Ovary (tissue), 9 donors: ENCODE data around the gene MAPT. TPM values are rescaled to one million over a fixed set of nuclear protein-coding genes. Genes with fewer than 3 reads are reported as not detected.

Source experiments
- DNase-seq, 5 donors: peaks; one replicate each; pipeline ENCODE4 v3.0.0-alpha.2; 2019 to 2020
- H3K27ac ChIP-seq, 2 donors: fragments of 200-600 bp; one replicate each; pipeline versions ENCODE4 v1.5.1 to v1.8.0; 2019 to 2022
- H3K27me3 ChIP-seq: fragments of 200-600 bp; one replicate; pipeline ENCODE4 v1.8.0; 2022
- H3K36me3 ChIP-seq: fragments of 200-600 bp; sonication (generic); one replicate; pipeline ENCODE4 v1.5.1; 2019
- H3K4me1 ChIP-seq: one replicate; pipeline ENCODE4 v1.8.1; 2013; ENCODE audit warnings: mild to moderate bottlenecking, moderate library complexity; ENCODE audit not compliant: insufficient read depth
- H3K4me3 ChIP-seq: fragments of 200-600 bp; sonication (generic); one replicate; pipeline ENCODE4 v1.5.1; 2017
- H3K9me3 ChIP-seq, 2 donors: fragments of 200-600 bp in 1 of 2; sonication (generic) in 1 of 2; one replicate each; pipeline versions ENCODE4 v1.5.1 to v1.8.1; 2013 to 2019; ENCODE audit warnings: mild to moderate bottlenecking in 1 of 2, moderate library complexity in 1 of 2
- EP300 ChIP-seq: sonication (generic); formaldehyde crosslinking; IDR thresholded peaks from one replicate; pipeline ENCODE4 v1.6.1; 2017; ENCODE audit warnings: antibody characterized with exemption
- POLR2A ChIP-seq: fragments of 450-650 bp; IDR thresholded peaks from one replicate; pipeline ENCODE4 v1.6.1; 2017; ENCODE audit warnings: antibody characterized with exemption, mild to moderate bottlenecking, moderate library complexity
- WGBS, 3 donors: extraction: QIAGEN DNeasy Blood & Tissue Kit in 1 of 3; methylation state at CpG; one replicate each; pipeline versions ENCODE4 v1.1.5 to v1.1.7; 2013 to 2017; 5-methylcytosine and 5-hydroxymethylcytosine counted together
- intact Hi-C, 4 donors: fragments of 100-400 bp; cut with DNase I; formaldehyde crosslinking; loops; one replicate each; pipeline versions ENCODE4 v1.11.0 to v1.15.1; 2022 to 2023
- polyA plus RNA-seq, 2 donors: library from polyadenylated mRNA; stranded (reverse); fragments of 200-250 nt in 1 of 2; fragments of 350-450 nt in 1 of 2; fragmentation: Illumina TruSeq in 1 of 2; extraction: RNeasy Lipid Tissue Mini Kit (QIAGEN cat#74804) in 1 of 2; gene quantifications; one replicate each; pipeline ENCODE4 v1.2.3, GENCODE V29; 2013 to 2014
- total RNA-seq, 7 donors: library from RNA; depleted of rRNA in 2 of 7; stranded (reverse); fragments of >200 nt in 2 of 7; fragmentation: NEBNext Ultra II Directional in 3 of 7; extraction: Animal tissue kit (Norgen Biotek cat#: 25700) in 3 of 7; gene quantifications; one replicate each; pipeline versions ENCODE4 v1.1.0 to v1.2.4, GENCODE V29; 2016 to 2023
- TF ChIP-seq, protein P1 (sequence below), 3 donors: fragments of 450-650 bp in 2 of 3; fragments of 200-600 bp in 1 of 3; IDR thresholded peaks; one replicate each; pipeline versions ENCODE4 v1.5.1 to v1.8.0; 2016 to 2022; ENCODE audit warnings: antibody characterized with exemption in 3 of 3, mild to moderate bottlenecking in 1 of 3
- donor health status: DM: no; HTN: no; CAD: no; lungs with moderate emphysema.
- donor health status: DM: no; HTN: no; CAD: no.
- donor health status: Bipolar disorder and iron deficiency.
- donor health status: DM: yes; HTN: yes; CAD: no.
- donor health status: DM: no; HTN: no; CAD: no.
- donor health status: DM: yes; HTN: yes; CAD: no.

Gene MAPT
- total and polyA plus RNA-seq, 9 donors, result 0.40 to 2.2 (median 1.1) TPM

DNA sequence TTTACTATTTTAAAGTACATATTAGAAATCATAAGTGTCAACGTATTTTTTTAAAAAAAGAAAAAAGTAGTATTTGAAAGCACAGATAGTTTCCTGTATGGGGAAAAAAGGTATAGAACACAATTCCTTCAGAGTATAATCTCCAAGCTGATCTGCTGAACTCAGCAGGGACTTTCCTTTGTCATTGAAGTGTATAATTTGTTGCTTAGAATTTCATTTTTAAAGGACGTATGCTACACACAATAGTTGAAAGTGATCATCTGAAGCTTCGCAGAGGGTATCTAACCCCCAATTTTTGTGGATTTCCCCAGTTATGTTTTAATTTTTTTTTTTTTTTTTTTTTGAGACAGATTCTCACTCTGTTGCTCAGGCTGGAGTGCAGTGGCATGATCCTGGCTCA, 20.2 kb upstream of the MAPT start:
- WGBS, 3 donors, result 74 to 79% (median 75%) methylated on average over 3 of the region's 3 CpGs
- H3K9me3 ChIP-seq, result no peaks in the 10 kb centered on the region
- no peak for DNase-seq
- TF ChIP-seq, protein P1, sequence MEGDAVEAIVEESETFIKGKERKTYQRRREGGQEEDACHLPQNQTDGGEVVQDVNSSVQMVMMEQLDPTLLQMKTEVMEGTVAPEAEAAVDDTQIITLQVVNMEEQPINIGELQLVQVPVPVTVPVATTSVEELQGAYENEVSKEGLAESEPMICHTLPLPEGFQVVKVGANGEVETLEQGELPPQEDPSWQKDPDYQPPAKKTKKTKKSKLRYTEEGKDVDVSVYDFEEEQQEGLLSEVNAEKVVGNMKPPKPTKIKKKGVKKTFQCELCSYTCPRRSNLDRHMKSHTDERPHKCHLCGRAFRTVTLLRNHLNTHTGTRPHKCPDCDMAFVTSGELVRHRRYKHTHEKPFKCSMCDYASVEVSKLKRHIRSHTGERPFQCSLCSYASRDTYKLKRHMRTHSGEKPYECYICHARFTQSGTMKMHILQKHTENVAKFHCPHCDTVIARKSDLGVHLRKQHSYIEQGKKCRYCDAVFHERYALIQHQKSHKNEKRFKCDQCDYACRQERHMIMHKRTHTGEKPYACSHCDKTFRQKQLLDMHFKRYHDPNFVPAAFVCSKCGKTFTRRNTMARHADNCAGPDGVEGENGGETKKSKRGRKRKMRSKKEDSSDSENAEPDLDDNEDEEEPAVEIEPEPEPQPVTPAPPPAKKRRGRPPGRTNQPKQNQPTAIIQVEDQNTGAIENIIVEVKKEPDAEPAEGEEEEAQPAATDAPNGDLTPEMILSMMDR (IDR thresholded peaks at IDR 0.05), result no peak
- TF ChIP-seq POLR2A, result no peak
- no peak for TF ChIP-seq EP300
- no peaks in the 10 kb centered on the region for H3K36me3 ChIP-seq
- no peak overlapping the region for H3K27ac ChIP-seq
- intact Hi-C loops, result no loop called here
- H3K27me3 ChIP-seq, result no peaks in the 10 kb centered on the region
- H3K4me1 ChIP-seq, result peaks cover 5% of the 10 kb centered on the region
- no peak overlapping the region for H3K4me3 ChIP-seq

DNA sequence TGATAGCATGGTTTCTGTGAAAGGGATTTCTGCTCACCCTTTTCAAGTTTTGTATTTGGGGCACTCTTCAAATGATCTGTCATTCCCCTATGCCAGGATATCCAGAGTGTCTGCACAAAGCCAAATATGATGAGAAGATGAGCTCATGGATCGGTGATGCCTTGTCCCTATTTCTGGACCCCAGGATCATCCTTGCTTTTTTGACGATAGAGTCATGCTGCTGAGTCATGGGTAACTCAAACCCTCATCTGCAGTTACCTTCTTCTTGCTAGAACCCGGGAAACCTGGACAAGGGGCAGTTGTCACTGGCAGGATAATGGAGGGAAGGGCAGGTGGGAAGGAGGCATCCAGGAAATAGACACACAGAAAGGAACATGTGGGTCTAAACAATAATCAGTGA, 17.8 kb upstream of the MAPT start:
- Histone ChIP-seq H3K4me1 (no peaks in the 10 kb centered on the region), H3K27ac (no peak overlapping the region), H3K27me3 (no peaks in the 10 kb centered on the region), H3K9me3 (no peaks in the 10 kb centered on the region), H3K36me3 (no peaks in the 10 kb centered on the region), H3K4me3 (no peak overlapping the region)
- intact Hi-C loops, result no loop called here
- TF ChIP-seq EP300, result no peak
- TF ChIP-seq POLR2A, result no peak
- TF ChIP-seq, protein P1 (IDR thresholded peaks at IDR 0.05), result no peak
- WGBS, 3 donors, result 73 to 83% (median 78%) methylated on average over 3 of the region's 3 CpGs
- DNase-seq, result no peak

DNA sequence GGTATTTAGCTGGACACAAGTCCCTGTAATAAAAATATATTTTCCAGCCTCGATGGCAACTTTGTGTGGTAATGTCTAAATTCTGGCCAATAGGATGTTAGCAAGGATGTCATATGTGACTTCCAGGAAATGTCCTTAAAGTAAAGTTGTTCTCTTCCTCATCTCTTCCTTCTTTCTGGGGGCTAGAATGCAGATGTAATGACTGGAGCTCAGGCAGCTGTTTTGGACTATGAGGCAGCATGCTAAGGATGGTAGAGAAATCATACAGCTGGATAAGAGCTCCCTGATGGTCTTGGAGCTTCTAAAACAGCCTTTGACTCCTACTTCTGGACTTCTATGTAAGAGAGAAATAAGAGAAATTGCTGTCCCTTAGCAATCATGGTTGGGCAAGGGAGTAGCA, 16.9 kb upstream of the MAPT start:
- Histone ChIP-seq H3K9me3 (no peaks in the 10 kb centered on the region), H3K36me3 (no peaks in the 10 kb centered on the region), H3K27ac (no peak overlapping the region), H3K4me1 (no peaks in the 10 kb centered on the region), H3K27me3 (no peaks in the 10 kb centered on the region), H3K4me3 (no peak overlapping the region)
- intact Hi-C loops, result no loop called here
- TF ChIP-seq, protein P1 (IDR thresholded peaks at IDR 0.05), result no peak
- TF ChIP-seq POLR2A (no peak), EP300 (no peak)
- no peak for DNase-seq
- 58% methylated on average over 1 of the region's 1 CpG for WGBS, 3 donors

DNA sequence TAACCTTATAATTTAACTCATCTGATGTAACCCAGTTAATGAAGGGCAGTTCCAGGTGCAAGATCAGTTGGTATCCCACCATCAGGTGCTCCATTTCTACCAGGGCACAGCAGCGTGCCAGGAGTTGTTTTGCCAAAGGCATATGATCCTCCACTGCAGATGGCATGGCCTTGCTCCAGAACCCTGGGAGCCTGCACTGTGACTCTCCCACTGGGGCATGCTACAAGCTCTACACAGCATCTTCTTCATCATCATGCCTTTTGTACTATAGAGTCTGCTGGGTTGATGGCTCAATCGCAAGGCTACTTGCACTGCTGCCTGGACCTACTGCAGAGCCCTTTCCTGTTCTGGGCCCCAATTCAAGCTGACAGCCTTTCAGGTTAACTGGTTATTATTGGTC, 11.3 kb upstream of the MAPT start:
- TF ChIP-seq POLR2A (no peak), EP300 (no peak)
- TF ChIP-seq, protein P1 (IDR thresholded peaks at IDR 0.05), result no peak
- Histone ChIP-seq H3K9me3 (no peaks in the 10 kb centered on the region), H3K36me3 (no peaks in the 10 kb centered on the region), H3K4me1 (no peaks in the 10 kb centered on the region), H3K27ac (no peak overlapping the region), H3K4me3 (no peak overlapping the region), H3K27me3 (no peaks in the 10 kb centered on the region)
- intact Hi-C loops, result no loop called here
- DNase-seq, result no peak
- WGBS, 3 donors, result 90 to 95% (median 93%) methylated on average over 2 of the region's 2 CpGs

DNA sequence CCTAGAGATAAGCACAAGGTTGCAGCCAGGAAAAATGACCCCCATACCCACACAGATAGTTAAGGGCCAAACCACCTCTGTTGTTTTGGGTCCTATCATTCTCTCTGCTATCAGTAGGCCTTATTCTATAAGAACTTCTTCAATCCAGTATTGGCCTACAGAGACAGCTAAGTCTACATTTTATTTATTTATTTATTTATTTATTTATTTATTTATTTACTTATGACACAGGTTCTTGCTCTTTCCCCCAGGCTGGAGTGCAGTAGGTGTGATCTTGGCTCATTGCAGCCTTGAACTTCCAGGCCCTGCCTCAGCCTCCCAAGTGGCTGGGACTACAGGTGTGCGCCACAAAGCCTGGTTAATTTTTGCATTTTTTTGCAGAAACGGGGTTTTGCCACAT, 7.5 kb upstream of the MAPT start:
- no peaks in the 10 kb centered on the region for H3K4me1 ChIP-seq
- no peak overlapping the region for H3K27ac ChIP-seq
- no peak for TF ChIP-seq EP300
- no peak for TF ChIP-seq POLR2A
- TF ChIP-seq, protein P1 (IDR thresholded peaks at IDR 0.05), result no peak
- WGBS, 3 donors, result 78 to 96% (median 89%) methylated on average over 2 of the region's 2 CpGs
- no peaks in the 10 kb centered on the region for H3K9me3 ChIP-seq
- intact Hi-C loops, result no loop called here
- no peaks in the 10 kb centered on the region for H3K27me3 ChIP-seq
- H3K4me3 ChIP-seq, result no peak overlapping the region
- no peak for DNase-seq
- H3K36me3 ChIP-seq, result no peaks in the 10 kb centered on the region
